HG03442 (cell line): ENCODE measurements around the gene GGA1.
"Not testable (repeated sequence)": the region's sequence is repeated elsewhere in the genome, so short reads cannot be mapped to it uniquely, and the experiment has no call there.

Source experiments
- ATAC-seq: cut with Tn5 transposase; IDR thresholded peaks from one replicate; pipeline ENCODE4 v1.9.1; 2021; ENCODE audit warnings: mild to moderate bottlenecking, moderate library complexity; ENCODE audit not compliant: unreplicated experiment

Gene GGA1

GRCh38 chr22:37569921-37570660, 38.5 kb upstream of the GGA1 start:
- no peak for ATAC-seq

DNA sequence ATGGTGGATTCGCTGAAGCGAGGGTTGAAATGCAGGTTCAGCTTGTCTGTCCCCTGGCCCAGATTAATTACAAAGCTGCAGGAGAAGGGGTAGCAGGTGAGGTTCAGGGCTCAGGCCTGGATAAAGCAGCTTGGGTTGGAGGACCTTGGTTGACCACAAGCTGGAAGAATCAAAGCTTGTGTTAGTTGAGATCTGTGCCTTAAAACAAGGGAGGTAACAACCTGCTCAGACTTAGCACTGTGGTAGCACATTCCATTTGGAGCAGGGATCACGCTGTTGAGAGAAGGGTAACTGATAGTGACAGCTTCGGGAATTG, 38.0 kb upstream of the GGA1 start:
- no peak for ATAC-seq

DNA sequence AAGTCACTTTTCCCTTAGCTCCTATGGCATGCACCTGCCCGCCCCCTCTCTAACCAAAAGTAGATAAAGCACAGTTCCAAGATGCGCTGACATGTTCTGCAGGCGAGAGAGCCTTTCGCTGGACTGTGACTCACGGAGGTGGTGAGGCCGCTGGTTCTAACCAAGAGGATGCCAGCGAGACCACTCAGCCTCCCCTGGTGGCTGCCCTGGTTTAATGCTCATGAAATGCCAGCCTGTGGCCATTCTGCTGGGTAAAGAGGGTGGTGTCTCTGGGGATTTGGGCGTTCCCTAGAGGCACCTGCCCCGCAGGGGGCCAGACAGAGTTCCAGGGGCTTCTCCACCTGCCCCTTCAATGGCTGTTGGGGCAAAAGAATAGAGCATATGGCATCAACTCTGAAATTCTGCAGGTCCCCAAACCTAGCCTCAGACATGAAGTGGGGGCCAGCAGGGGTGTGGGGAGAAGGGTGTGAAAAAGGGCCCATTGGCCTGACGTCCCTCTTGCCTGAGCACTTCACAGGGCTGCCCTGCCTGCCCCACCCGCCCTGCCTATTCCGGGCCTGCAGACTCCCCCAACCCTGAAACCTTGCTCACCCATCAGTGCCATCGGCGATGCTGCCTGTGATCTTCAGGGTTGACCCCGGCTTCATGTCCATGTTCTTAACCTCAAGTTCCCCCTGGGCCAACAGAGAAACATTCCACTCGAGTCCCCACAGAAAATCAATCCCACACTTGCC, 37.2 kb upstream of the GGA1 start:
- ATAC-seq = no peak

DNA sequence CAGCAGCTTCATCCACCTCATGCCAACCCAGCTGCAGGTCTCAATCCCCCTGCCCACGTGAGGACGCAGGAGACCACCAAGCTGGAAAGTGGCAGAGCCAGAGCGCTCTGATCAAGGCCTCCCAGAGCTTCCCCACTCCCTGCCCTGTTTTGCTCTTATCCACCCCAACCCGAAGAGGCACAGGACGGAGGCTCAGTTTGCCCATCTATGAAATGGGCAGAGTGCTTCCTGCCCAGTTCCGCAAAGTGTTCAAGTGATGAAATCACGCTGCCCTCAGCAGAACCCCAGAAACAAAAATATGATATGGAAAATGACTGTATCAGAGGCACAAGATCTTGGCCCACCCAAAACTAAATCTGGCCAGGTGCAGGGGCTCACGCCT, 36.7 kb upstream of the GGA1 start:
- ATAC-seq = no peak

DNA sequence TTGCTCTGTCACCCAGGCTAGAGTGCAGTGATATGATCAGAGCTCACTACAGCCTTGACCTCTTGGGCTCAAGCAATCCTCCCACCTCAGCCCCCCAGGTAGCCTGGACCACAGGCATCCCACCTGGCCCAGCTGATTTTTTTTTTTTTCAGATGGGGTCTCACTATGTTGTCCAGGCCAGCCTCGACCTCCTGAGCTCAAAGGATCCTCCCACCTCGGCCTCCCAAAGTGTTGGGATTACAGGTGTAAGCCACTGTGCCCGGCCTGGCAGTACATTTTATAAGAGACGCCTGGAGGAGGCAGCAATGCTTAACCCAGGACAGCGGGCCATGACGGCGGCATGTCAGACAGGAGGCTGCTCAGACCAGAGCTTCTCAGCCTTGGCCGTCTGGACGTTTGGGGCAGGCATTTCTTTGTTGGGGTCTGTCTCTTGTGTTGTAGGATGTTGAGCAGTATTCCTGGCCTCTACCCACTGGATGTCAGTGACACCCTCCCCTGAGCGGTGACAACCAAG, 33.1 kb upstream of the GGA1 start:
- no peak for ATAC-seq

DNA sequence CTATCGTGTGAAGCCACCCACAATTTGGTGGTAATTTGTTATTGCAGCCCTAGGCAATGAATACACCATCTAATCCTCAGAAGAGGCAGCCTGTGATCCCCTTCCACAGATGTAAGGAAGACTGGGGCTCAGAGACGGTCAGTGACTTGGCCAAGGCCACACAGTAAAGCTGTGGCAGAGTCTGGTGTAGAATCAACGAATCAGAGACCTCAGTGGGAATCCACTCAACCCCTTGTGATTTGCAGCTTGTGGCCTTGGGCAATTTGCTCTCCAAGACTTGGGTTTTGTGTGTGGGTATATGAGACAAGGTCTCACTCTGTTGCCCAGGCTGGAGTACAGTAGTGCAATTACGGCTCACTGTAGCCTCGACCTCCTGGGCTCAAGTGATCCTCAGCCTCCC, 30.6 kb upstream of the GGA1 start:
- ATAC-seq = no peak

GRCh38 chr22:37581504-37581903, 27.1 kb upstream of the GGA1 start:
- ATAC-seq = no peak

DNA sequence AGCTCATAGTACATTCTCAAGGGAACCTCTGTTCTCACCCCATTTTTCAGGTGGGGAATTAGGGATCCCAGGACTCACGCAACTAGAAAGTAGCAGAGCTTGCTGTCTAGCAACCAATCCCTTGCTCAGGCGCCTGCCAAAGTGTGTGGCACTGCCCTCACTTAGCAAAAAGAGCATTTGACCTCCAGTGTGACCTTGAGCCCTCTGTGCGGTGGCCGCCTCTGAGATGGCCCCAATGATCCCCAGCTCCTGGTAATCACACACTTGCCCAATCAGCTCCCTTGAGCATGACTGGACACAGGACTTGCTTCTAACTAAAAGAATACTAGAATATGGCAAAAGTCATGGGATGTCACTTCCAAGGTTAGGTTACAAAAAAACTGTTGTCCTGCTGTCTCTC, 26.1 kb upstream of the GGA1 start:
- ATAC-seq = no peak

- no peak for ATAC-seq
These were observed 20.0 kb upstream of the GGA1 start for GRCh38 chr22:37588546-37589215.

DNA sequence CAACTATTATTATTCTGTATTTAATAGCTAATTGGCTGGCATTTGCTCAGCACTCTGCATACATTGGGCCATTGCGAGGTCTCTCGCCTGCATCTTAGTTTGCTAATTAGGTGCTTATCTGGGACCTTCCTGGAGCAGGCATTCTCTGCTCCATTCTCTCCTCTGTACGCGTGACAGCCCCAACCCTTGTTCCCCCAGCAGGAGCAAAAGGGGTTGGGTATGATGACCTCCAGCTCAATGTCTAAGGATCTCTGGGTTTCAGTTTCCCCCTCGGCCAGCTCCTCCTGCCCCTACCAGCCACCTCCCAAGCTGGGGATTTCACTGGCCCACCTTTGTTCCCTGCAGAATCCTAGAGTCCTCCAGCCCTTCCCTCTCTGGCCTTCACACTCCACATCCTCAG, 19.0 kb upstream of the GGA1 start:
- no peak for ATAC-seq

GRCh38 chr22:37591081-37591480, 17.6 kb upstream of the GGA1 start:
- ATAC-seq = not testable (repeated sequence)

- no peak for ATAC-seq
These were observed 16.7 kb upstream of the GGA1 start for GRCh38 chr22:37591823-37592404.

GRCh38 chr22:37594237-37594636, 14.4 kb upstream of the GGA1 start:
- no peak for ATAC-seq

DNA sequence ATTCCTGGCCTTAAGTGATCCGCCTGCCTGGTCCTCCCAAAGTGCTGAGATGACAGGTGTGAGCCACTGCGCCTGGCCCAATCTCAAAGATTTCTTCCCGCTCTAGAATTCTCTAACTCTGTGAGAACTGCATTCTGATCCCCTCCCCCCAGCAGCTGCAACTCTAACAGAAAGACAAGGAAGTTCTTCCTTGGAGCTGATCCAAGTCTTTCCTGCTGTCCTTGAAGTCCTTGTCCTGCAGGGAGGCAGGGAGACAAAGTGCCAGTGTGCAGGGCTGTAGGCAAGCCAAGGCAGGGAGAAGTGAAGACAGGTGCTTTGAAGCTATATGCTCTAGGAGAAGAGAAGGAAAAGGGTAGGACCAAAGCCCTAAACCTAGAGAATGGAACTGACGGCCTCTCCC, 9.5 kb upstream of the GGA1 start:
- no peak for ATAC-seq

- no peak for ATAC-seq
These were observed 7.5 kb upstream of the GGA1 start for GRCh38 chr22:37601203-37601539.

GRCh38 chr22:37601540-37602442, 6.8 kb upstream of the GGA1 start:
- ATAC-seq = no peak

DNA sequence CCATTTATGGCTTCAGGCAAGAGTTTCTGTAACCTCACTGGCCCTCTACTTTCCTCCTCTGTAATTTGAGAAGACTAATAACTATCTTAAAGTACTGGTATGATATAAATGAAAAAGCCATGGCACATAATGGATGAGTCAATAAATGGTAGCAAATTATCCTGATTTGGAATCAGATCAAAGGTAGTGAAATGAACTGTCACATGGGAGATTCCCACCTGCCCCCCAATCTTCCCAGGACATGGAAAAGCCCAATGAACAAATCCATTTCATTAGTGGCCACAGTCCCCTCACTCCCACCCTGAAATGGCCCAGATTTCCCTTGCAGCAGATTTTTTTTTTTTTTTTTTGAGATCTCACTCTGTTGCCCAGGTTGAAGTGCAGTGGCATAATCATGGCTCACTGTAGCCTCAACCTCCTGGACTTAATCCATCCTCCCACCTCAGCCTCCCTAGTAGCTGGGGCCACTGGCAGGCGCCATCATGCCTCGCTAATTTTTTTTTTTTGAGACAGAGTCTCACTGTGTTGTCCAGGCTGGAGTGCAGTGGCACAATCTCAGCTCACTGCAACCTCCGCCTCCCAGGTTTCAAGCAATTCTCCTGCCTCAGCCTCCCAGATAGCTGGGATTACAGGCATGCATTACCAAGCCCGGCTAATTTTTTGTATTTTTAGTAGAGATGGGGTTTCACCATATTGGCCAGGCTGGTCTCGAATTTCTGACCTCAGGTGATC, 5.9 kb upstream of the GGA1 start:
- ATAC-seq = not testable (repeated sequence)

- ATAC-seq = no peak
These were observed 4.6 kb upstream of the GGA1 start for GRCh38 chr22:37604074-37604473.

DNA sequence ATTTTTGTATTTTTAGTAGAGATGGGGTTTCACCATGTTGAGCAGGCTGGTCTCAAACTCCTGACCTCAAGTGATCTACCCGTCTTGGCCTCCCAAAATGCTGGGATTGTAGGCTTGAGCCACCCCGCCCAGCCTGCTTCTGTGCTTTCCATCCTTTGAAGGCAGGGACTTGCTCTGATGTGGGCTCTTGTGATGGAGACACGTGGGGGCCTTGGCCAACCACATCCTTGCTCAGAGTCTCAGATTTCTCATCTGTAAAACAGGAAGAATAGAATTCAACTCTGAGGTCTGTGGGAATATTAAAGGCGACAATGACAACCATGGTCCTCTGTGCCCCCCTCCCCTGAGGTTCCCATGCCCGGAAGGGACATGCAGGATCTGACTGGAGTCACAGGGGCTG, 3.8 kb upstream of the GGA1 start:
- no peak for ATAC-seq
